Astrocyte of the spinal cord (primary cell): Measurements from ENCODE around the gene BNC2.

ENCODE experiments used
- DNase-seq: peaks from one replicate; pipeline ENCODE4 v3.0.0; 2011; ENCODE audit warnings: low read depth, low spot score
- H3K4me3 ChIP-seq: 2 replicates; pipeline ENCODE4 v1.5.1; 2011; ENCODE audit warnings: low read depth, mild to moderate bottlenecking, low read length, moderate library complexity
- CTCF ChIP-seq: IDR thresholded peaks from 2 replicates; pipeline ENCODE4 v1.5.1; 2012; ENCODE audit warnings: low read depth, mild to moderate bottlenecking, low read length, inconsistent platforms
- in situ Hi-C: cut with HindIII; loops from 2 replicates; pipeline ENCODE4 v1.10.0; 2017; ENCODE audit warnings: low sequenced_read_pairs

The BNC2 gene

DNA sequence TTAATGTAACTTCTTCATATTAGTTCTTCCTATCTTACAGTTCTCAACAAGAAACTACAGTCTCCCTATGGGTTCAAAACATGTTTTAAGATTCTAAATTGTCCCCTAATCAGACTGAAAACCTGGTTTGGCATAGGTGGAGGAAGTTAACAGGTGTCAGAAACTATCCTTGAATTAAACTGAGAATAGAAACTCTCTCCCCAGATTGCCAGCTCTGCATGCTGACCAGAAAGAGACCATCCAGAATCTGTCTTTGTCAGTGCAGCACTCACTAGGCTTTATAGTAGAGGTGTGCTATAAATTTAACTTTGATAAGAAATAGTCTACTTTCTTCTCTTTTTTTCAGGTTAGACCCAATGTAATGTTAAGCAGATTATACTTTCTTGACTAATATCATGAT lies 63.8 kb downstream of the BNC2 start:
- no peak for DNase-seq
- no peak overlapping the region for H3K4me3 ChIP-seq
- no peak for TF ChIP-seq CTCF
- in situ Hi-C loops = no loop called here

- DNase-seq = no peak
- in situ Hi-C loops = no loop called here
Observed at GRCh38 chr9:16803648-16804047, 66.8 kb downstream of the BNC2 start.

DNA sequence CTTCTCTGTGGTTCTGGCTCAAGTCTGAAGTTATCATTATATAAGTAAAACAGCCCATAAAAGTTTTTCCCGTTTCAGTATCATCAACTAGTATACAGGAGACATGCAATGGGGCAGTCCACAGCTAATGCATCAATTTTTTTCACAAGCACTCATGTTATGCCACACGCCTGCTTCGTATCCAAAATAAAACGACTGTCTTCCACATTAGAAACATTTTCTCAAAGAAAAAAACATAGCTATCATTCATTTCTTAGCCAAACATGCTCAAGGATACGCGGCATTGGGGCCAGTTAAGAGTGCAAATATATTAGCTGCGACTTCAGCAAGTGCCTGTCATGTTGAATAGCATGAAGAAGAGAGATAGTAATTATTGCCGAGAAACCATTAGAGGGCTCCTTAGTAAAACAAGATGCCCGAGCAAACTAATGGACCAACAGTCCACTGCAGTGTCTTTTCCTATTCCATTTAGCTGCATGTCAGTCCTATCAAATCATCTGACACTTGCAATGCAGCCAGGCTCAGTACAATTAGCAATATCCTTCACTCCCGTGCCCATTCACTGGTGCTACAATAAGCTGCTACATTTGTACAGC lies 68.5 kb downstream of the BNC2 start:
- no peak for DNase-seq
- in situ Hi-C loops = no loop called here
- no peak overlapping the region for H3K4me3 ChIP-seq
- no peak for TF ChIP-seq CTCF

More at GRCh38 chr9:16803648-16804047, 66.8 kb downstream of the BNC2 start:
- H3K4me3 ChIP-seq = no peak overlapping the region
- TF ChIP-seq CTCF = no peak

GRCh38 chr9:16796304-16796825 lies 74.1 kb downstream of the BNC2 start:
- no peak for TF ChIP-seq CTCF
- in situ Hi-C loops = no loop called here
- H3K4me3 ChIP-seq = no peak overlapping the region
- no peak for DNase-seq

- peak; percentile 29 for DNase-seq
- in situ Hi-C loops = no loop called here
- H3K4me3 ChIP-seq = no peak overlapping the region
Observed at GRCh38 chr9:16794871-16795639, 75.4 kb downstream of the BNC2 start.

GRCh38 chr9:16794103-16794502 lies 76.4 kb downstream of the BNC2 start:
- H3K4me3 ChIP-seq = no peak overlapping the region
- in situ Hi-C loops = no loop called here
- no peak for DNase-seq
- TF ChIP-seq CTCF = no peak

More at GRCh38 chr9:16794871-16795639, 75.4 kb downstream of the BNC2 start:
- no peak for TF ChIP-seq CTCF
